Activated CD8-positive, alpha-beta memory T cell treated with anti-CD3 and anti-CD28 coated beads, Interleukin-2, amount 10 ng/mL, durations not matched to agents 7 days and 5 days (primary cell): Measurements from ENCODE around the gene DNAAF9. TPM values are rescaled to one million over a fixed set of nuclear protein-coding genes. Genes with fewer than 3 reads are reported as not detected.

ENCODE experiments used
- ATAC-seq: fragments of 150-1000 bp; cut with Tn5 transposase; one replicate; pipeline ENCODE4 v1.10.0; 2021; ENCODE audit warnings: moderate library complexity
- CTCF ChIA-PET: fragments of 350-600 bp; sonication (Branson Sonifier 250); formaldehyde crosslinking; loops from one replicate; lab custom pipeline; 2021; ENCODE audit warnings: antibody characterized with exemption; lab: Charles Lee
- DNase-seq: peaks from one replicate; pipeline ENCODE4 v3.0.0-alpha.2; 2020
- H3K27ac Mint-ChIP-seq: one replicate; pipeline ENCODE4 v1.8.0; 2021; ENCODE audit warnings: mild to moderate bottlenecking, mixed read lengths
- H3K27me3 Mint-ChIP-seq: one replicate; pipeline ENCODE4 v1.8.0; 2021; ENCODE audit warnings: mixed read lengths
- H3K36me3 Mint-ChIP-seq: one replicate; pipeline ENCODE4 v1.8.0; 2021; ENCODE audit warnings: mild to moderate bottlenecking, mixed read lengths
- H3K4me1 Mint-ChIP-seq: one replicate; pipeline ENCODE4 v1.8.0; 2021; ENCODE audit warnings: mixed read lengths
- H3K4me3 Mint-ChIP-seq: one replicate; pipeline ENCODE4 v1.8.0; 2021; ENCODE audit warnings: mild to moderate bottlenecking, moderate library complexity, mixed read lengths
- H3K9me3 Mint-ChIP-seq: one replicate; pipeline ENCODE4 v1.8.0; 2022; ENCODE audit warnings: low read depth, mixed read lengths
- total RNA-seq, 2 experiments: library from RNA; stranded (reverse); gene quantifications; one replicate each; pipeline ENCODE4 v1.2.3, GENCODE V29; 2021

Gene DNAAF9
- total RNA-seq, 2 experiments from 2014 or later, result 4.4 to 5.2 TPM

DNA sequence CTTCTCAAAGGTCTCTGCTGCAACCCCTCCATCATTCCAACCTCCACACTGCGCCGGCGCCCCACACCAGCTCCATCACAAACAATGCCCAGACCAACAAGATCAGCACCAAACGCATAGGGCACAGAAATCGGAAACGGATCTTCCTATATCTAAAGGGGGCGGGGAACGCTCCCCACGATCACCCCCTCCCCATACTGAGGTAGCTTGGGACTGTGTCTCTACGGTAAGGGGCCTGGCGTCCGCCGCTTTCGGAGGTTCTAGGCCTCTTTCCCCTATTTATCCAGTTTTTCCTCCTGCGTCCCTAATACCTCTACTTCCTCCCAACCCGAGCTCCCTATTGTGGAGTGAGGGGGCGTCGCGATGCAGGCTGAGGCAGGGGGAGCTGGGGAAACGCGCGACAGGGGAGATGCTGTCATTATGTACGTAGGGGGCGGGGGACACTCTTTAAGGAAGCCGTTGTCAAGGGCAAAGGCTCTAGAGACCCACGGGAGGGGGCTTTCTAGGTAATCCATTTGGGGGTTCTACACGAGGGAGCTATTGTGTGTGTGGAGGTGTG is 909 bp downstream of the DNAAF9 start:
- H3K4me1 Mint-ChIP-seq, result peaks cover 33% of the 10 kb centered on the region
- H3K9me3 Mint-ChIP-seq, result no peaks in the 10 kb centered on the region
- H3K27ac Mint-ChIP-seq, result peak overlapping the region; percentile 67
- CTCF ChIA-PET, result interaction anchor here (1.0 to 4.3 kb wide), 3 partner anchors 13 to 65 kb away, joined by 3 to 38 read pairs (median 5); partner anchors contain the start of gene ATRN
- H3K27me3 Mint-ChIP-seq, result no peaks in the 10 kb centered on the region
- H3K4me3 Mint-ChIP-seq, result peak overlapping the region; percentile 84
- no peak for ATAC-seq
- no peak for DNase-seq
- H3K36me3 Mint-ChIP-seq, result no peaks in the 10 kb centered on the region

DNA sequence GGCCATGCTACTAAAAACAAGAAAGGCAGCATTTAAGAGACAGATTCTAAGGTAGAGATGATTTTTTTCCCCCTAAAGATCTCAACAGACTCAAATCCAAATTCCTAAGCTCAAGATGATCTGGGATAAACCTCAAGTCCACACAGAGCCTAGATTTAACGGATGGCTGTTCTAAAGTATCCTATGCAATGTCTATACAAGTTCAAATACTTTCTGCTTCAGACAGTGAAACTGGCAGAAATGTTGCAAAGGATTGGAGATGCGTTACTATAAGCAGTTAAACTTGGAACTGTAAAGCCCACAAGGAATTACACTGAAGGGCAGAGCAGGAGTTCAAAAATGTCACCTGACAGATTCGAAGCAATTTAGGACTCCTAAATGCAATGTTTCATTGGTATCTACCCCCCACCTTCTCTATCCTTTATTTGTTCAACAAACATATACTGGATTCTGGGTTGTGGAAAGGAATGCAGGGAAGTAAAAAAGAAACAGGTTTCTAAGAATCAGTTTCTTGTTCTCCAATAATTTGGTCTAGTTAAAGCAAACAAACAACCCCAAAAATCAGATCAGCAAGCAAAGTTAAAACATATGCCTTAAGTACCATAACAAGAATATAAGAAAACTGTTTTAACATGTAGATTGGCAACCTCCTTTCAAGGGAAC is 1.6 kb downstream of the DNAAF9 start:
- no peaks in the 10 kb centered on the region for H3K36me3 Mint-ChIP-seq
- DNase-seq (no peak), ATAC-seq (no peak)
- no peaks in the 10 kb centered on the region for H3K27me3 Mint-ChIP-seq
- H3K4me1 Mint-ChIP-seq, result peaks cover 33% of the 10 kb centered on the region
- CTCF ChIA-PET, result interaction anchor here (1.0 to 4.3 kb wide), 3 partner anchors 14 to 65 kb away, joined by 3 to 38 read pairs (median 5); partner anchors contain the start of gene ATRN
- peak overlapping the region; percentile 84 for H3K4me3 Mint-ChIP-seq
- H3K9me3 Mint-ChIP-seq, result no peaks in the 10 kb centered on the region
- no peak overlapping the region for H3K27ac Mint-ChIP-seq

DNA sequence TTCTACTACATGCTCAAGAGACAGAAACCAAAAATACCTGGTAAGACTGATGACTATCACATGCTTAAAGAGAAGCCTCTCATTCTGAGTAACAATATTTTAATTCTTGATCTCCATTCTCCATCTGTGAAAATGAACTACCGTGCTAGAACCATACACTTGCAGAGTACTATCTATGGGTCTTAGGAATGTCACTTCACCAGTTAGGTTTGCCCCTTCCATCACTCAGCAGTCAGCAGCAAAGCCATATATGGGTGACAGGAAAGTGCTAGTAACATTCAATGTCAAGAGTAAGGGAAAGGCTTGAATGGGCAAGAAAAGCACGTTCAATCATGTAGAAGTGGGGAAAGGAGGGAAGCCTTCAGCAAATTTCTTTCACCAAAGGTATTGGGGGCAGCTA is 2.3 kb downstream of the DNAAF9 start:
- CTCF ChIA-PET, result no interaction called here
- Mint-ChIP-seq H3K9me3 (no peaks in the 10 kb centered on the region), H3K4me1 (peaks cover 33% of the 10 kb centered on the region), H3K4me3 (no peak overlapping the region), H3K27ac (no peak overlapping the region), H3K27me3 (no peaks in the 10 kb centered on the region), H3K36me3 (no peaks in the 10 kb centered on the region)
- DNase-seq (no peak), ATAC-seq (no peak)

- H3K36me3 Mint-ChIP-seq, result no peaks in the 10 kb centered on the region
- H3K27ac Mint-ChIP-seq, result no peak overlapping the region
- no peak for DNase-seq
- H3K9me3 Mint-ChIP-seq, result no peaks in the 10 kb centered on the region
- no peak for ATAC-seq
- peaks cover 31% of the 10 kb centered on the region for H3K4me1 Mint-ChIP-seq
- no peaks in the 10 kb centered on the region for H3K27me3 Mint-ChIP-seq
- no peak overlapping the region for H3K4me3 Mint-ChIP-seq
- CTCF ChIA-PET, result no interaction called here
Observed at GRCh38 chr20:3404402-3404801, 3.1 kb downstream of the DNAAF9 start.

GRCh38 chr20:3403741-3404140 is 3.7 kb downstream of the DNAAF9 start:
- CTCF ChIA-PET, result no interaction called here
- Mint-ChIP-seq H3K4me3 (no peak overlapping the region), H3K36me3 (peaks cover under 1% of the 10 kb centered on the region), H3K27me3 (no peaks in the 10 kb centered on the region), H3K27ac (no peak overlapping the region), H3K9me3 (no peaks in the 10 kb centered on the region), H3K4me1 (peaks cover 29% of the 10 kb centered on the region)
- no peak for ATAC-seq
- DNase-seq, result no peak

- CTCF ChIA-PET, result no interaction called here
- peaks cover 24% of the 10 kb centered on the region for H3K4me1 Mint-ChIP-seq
- no peaks in the 10 kb centered on the region for H3K9me3 Mint-ChIP-seq
- no peaks in the 10 kb centered on the region for H3K27me3 Mint-ChIP-seq
- DNase-seq (no peak), ATAC-seq (no peak)
- H3K36me3 Mint-ChIP-seq, result peaks cover 1% of the 10 kb centered on the region
- H3K27ac Mint-ChIP-seq, result no peak overlapping the region
- no peak overlapping the region for H3K4me3 Mint-ChIP-seq
Observed at GRCh38 chr20:3402453-3402852, 5.0 kb downstream of the DNAAF9 start.

GRCh38 chr20:3400260-3401155 is 7.0 kb downstream of the DNAAF9 start:
- Mint-ChIP-seq H3K9me3 (peaks cover 7% of the 10 kb centered on the region), H3K4me3 (no peak overlapping the region), H3K4me1 (peaks cover 8% of the 10 kb centered on the region), H3K27ac (no peak overlapping the region), H3K36me3 (peaks cover 8% of the 10 kb centered on the region), H3K27me3 (no peaks in the 10 kb centered on the region)
- CTCF ChIA-PET, result interaction anchor here (1.3 kb wide), 1 partner anchor 66 kb away, joined by 3 read pairs; no protein-coding TSS in a partner anchor
- DNase-seq (no peak), ATAC-seq (no peak)

- no peak for ATAC-seq
- CTCF ChIA-PET, result interaction anchor here (1.0 to 1.1 kb wide), 2 partner anchors 9 to 10 kb away, joined by 4 to 6 read pairs; no protein-coding TSS in a partner anchor
- H3K36me3 Mint-ChIP-seq, result peaks cover 8% of the 10 kb centered on the region
Observed at GRCh38 chr20:3398681-3399252, 8.7 kb downstream of the DNAAF9 start.

GRCh38 chr20:3396492-3396891 is 11.0 kb downstream of the DNAAF9 start:
- DNase-seq (no peak), ATAC-seq (no peak)
- peaks cover 8% of the 10 kb centered on the region for H3K36me3 Mint-ChIP-seq
- H3K27me3 Mint-ChIP-seq, result no peaks in the 10 kb centered on the region
- no peak overlapping the region for H3K27ac Mint-ChIP-seq
- no peak overlapping the region for H3K4me3 Mint-ChIP-seq
- CTCF ChIA-PET, result no interaction called here
- H3K4me1 Mint-ChIP-seq, result no peaks in the 10 kb centered on the region
- peaks cover 7% of the 10 kb centered on the region for H3K9me3 Mint-ChIP-seq

More at GRCh38 chr20:3398681-3399252, 8.7 kb downstream of the DNAAF9 start:
- peaks cover 7% of the 10 kb centered on the region for H3K9me3 Mint-ChIP-seq
- H3K27me3 Mint-ChIP-seq, result no peaks in the 10 kb centered on the region
- H3K4me1 Mint-ChIP-seq, result no peaks in the 10 kb centered on the region
- DNase-seq, result no peak
- no peak overlapping the region for H3K4me3 Mint-ChIP-seq
- no peak overlapping the region for H3K27ac Mint-ChIP-seq

GRCh38 chr20:3392756-3393155 is 14.7 kb downstream of the DNAAF9 start:
- DNase-seq, result no peak
- Mint-ChIP-seq H3K9me3 (peaks cover 7% of the 10 kb centered on the region), H3K4me3 (no peak overlapping the region), H3K36me3 (peaks cover 12% of the 10 kb centered on the region), H3K4me1 (no peaks in the 10 kb centered on the region), H3K27ac (no peak overlapping the region), H3K27me3 (no peaks in the 10 kb centered on the region)
- CTCF ChIA-PET, result no interaction called here
- no peak for ATAC-seq

GRCh38 chr20:3390759-3391425 is 16.6 kb downstream of the DNAAF9 start:
- no peak overlapping the region for H3K4me3 Mint-ChIP-seq
- CTCF ChIA-PET, result no interaction called here
- peaks cover 13% of the 10 kb centered on the region for H3K36me3 Mint-ChIP-seq
- no peaks in the 10 kb centered on the region for H3K27me3 Mint-ChIP-seq
- ATAC-seq (no peak), DNase-seq (no peak)
- H3K9me3 Mint-ChIP-seq, result peaks cover 7% of the 10 kb centered on the region
- no peaks in the 10 kb centered on the region for H3K4me1 Mint-ChIP-seq
- no peak overlapping the region for H3K27ac Mint-ChIP-seq

- Mint-ChIP-seq H3K4me3 (no peak overlapping the region), H3K36me3 (peaks cover 45% of the 10 kb centered on the region), H3K4me1 (peaks cover 22% of the 10 kb centered on the region), H3K27ac (peak overlapping the region; percentile 29), H3K9me3 (peaks cover 9% of the 10 kb centered on the region), H3K27me3 (no peaks in the 10 kb centered on the region)
- DNase-seq (peak; percentile 79), ATAC-seq (peak; percentile 88)
- CTCF ChIA-PET, result no interaction called here
Observed at GRCh38 chr20:3383878-3384495, 23.5 kb downstream of the DNAAF9 start.
